Liver (tissue), 9 donors: ENCODE measurements around the gene NTM. TPM values are rescaled to one million over a fixed set of nuclear protein-coding genes. Genes with fewer than 3 reads are reported as not detected.

Experiments used
- DNase-seq: peaks from one replicate; pipeline ENCODE4 v3.0.0-alpha.2; 2017; ENCODE audit warnings: low spot score
- H3K27ac ChIP-seq, 2 donors: one replicate each; pipeline ENCODE4 v1.7.0; 2013; ENCODE audit warnings: inconsistent platforms in 2 of 2, low read length in 2 of 2, control low read depth in 1 of 2, low read depth in 1 of 2, mild to moderate bottlenecking in 1 of 2
- H3K27me3 ChIP-seq, 4 donors: one replicate each; pipeline versions ENCODE4 v1.6.1 to v1.7.0; 2013; ENCODE audit warnings: low read length in 3 of 4, inconsistent platforms in 1 of 4, mild to moderate bottlenecking in 1 of 4, moderate library complexity in 1 of 4; ENCODE audit not compliant: control insufficient read depth in 4 of 4, insufficient read depth in 4 of 4
- H3K36me3 ChIP-seq, 4 donors: one replicate each; pipeline versions ENCODE4 v1.6.1 to v1.7.0; 2013; ENCODE audit warnings: low read length in 3 of 4, mild to moderate bottlenecking in 3 of 4, low read depth in 1 of 4, moderate library complexity in 1 of 4; ENCODE audit not compliant: control insufficient read depth in 4 of 4, insufficient read depth in 3 of 4
- H3K4me1 ChIP-seq, 4 donors: one replicate each; pipeline versions ENCODE4 v1.6.1 to v1.7.0; 2013; ENCODE audit warnings: low read length in 3 of 4, mild to moderate bottlenecking in 3 of 4, moderate library complexity in 1 of 4; ENCODE audit not compliant: control insufficient read depth in 4 of 4, insufficient read depth in 4 of 4
- H3K4me3 ChIP-seq, 3 donors: one replicate each; pipeline versions ENCODE4 v1.6.1 to v1.7.0; 2013; ENCODE audit warnings: low read length in 3 of 3, control low read depth in 1 of 3, low read depth in 1 of 3, mild to moderate bottlenecking in 1 of 3
- H3K9ac ChIP-seq, 2 donors: one replicate each; pipeline ENCODE4 v1.7.0; 2013; ENCODE audit warnings: low read length in 2 of 2, mild to moderate bottlenecking in 2 of 2, moderate library complexity in 2 of 2, control low read depth in 1 of 2, low read depth in 1 of 2
- H3K9me3 ChIP-seq, 4 donors: one replicate each; pipeline versions ENCODE4 v1.6.1 to v1.7.0; 2013; ENCODE audit warnings: low read length in 3 of 4; ENCODE audit not compliant: control insufficient read depth in 4 of 4
- FOXA1 ChIP-seq: IDR thresholded peaks from 2 replicates; pipeline ENCODE4 v1.6.1; 2016; ENCODE audit warnings: antibody characterized with exemption
- HNF4A ChIP-seq, 2 donors: conservative IDR thresholded peaks; 2 replicates each; pipeline ENCODE4 v1.6.1; 2016; ENCODE audit warnings: antibody characterized with exemption in 2 of 2, mild to moderate bottlenecking in 2 of 2
- HNF4G ChIP-seq: IDR thresholded peaks from 2 replicates; pipeline ENCODE4 v1.6.1; 2016; ENCODE audit warnings: antibody characterized with exemption
- RAD21 ChIP-seq, 2 donors: IDR thresholded peaks; 2 replicates each; pipeline ENCODE4 v1.6.1; 2016; ENCODE audit warnings: antibody characterized with exemption in 2 of 2, mild to moderate bottlenecking in 2 of 2
- SP1 ChIP-seq: IDR thresholded peaks from 2 replicates; pipeline ENCODE4 v1.6.1; 2018; ENCODE audit warnings: antibody characterized with exemption, mild to moderate bottlenecking
- TAF1 ChIP-seq: conservative IDR thresholded peaks from 2 replicates; pipeline ENCODE4 v1.6.1; 2016; ENCODE audit warnings: antibody characterized with exemption, mild to moderate bottlenecking
- YY1 ChIP-seq: IDR thresholded peaks from 2 replicates; pipeline ENCODE4 v1.6.1; 2016; ENCODE audit warnings: antibody characterized with exemption, mild to moderate bottlenecking
- WGBS: extraction: QIAGEN DNeasy Blood & Tissue Kit; methylation state at CpG from one replicate; pipeline ENCODE4 v1.1.7; 2013; 5-methylcytosine and 5-hydroxymethylcytosine counted together
- polyA plus RNA-seq, 2 donors: library from polyadenylated mRNA; stranded (reverse) in 1 of 2; unstranded in 1 of 2; fragments of 200-250 nt in 1 of 2; fragments of >200 nt in 1 of 2; fragmentation: Nextera tagmentation in 1 of 2; extraction: Ambion mirVana in 1 of 2; gene quantifications; one replicate each; pipeline versions ENCODE4 v1.2.1 to v1.2.3, GENCODE V29; 2013 to 2015
- total RNA-seq, 2 donors: library from RNA; depleted of rRNA; stranded (reverse); fragments of >200 nt; gene quantifications; one replicate each; pipeline ENCODE4 v1.2.3, GENCODE V29; 2014
- TF ChIP-seq, protein P1 (sequence below): IDR thresholded peaks from 2 replicates; pipeline ENCODE4 v1.6.1; 2016; ENCODE audit warnings: antibody characterized with exemption, mild to moderate bottlenecking
- TF ChIP-seq, protein P2 (sequence below): fragments of 150-350 bp; IDR thresholded peaks from 2 replicates; pipeline ENCODE4 v1.5.1; 2017; ENCODE audit warnings: improper control_type of control experiment, low read depth, low read length; ENCODE audit not compliant: missing input control
- donor health status: healthy.
- donor health status: healthy.
- donor health status: healthy.
- donor health status: healthy.
- donor health status: healthy.

The NTM gene
- total and polyA plus RNA-seq, 4 donors, result 0.08 to 1.1 (median 0.08) TPM; not detected in 1

DNA sequence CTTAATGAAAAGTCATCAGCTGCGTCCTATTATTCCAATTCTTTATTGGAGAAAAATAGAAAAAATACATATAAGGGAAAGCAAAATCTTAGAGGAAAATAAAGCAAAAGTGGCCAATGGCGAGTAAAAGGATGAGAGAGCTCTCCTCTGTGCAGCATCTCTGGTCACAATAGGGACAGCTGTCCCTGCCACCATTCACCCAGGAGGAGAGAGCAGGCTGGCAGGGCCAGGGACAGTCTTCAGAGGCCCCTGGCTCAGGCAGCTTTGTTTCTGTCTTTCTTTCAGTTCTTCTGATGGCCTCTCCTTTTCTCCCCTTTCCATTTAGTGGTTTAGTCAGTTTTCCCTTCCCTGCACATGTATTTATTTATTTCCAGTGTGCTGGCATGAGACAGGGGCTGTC lies 941.3 kb downstream of the NTM start (continued):
- TF ChIP-seq, protein P1, sequence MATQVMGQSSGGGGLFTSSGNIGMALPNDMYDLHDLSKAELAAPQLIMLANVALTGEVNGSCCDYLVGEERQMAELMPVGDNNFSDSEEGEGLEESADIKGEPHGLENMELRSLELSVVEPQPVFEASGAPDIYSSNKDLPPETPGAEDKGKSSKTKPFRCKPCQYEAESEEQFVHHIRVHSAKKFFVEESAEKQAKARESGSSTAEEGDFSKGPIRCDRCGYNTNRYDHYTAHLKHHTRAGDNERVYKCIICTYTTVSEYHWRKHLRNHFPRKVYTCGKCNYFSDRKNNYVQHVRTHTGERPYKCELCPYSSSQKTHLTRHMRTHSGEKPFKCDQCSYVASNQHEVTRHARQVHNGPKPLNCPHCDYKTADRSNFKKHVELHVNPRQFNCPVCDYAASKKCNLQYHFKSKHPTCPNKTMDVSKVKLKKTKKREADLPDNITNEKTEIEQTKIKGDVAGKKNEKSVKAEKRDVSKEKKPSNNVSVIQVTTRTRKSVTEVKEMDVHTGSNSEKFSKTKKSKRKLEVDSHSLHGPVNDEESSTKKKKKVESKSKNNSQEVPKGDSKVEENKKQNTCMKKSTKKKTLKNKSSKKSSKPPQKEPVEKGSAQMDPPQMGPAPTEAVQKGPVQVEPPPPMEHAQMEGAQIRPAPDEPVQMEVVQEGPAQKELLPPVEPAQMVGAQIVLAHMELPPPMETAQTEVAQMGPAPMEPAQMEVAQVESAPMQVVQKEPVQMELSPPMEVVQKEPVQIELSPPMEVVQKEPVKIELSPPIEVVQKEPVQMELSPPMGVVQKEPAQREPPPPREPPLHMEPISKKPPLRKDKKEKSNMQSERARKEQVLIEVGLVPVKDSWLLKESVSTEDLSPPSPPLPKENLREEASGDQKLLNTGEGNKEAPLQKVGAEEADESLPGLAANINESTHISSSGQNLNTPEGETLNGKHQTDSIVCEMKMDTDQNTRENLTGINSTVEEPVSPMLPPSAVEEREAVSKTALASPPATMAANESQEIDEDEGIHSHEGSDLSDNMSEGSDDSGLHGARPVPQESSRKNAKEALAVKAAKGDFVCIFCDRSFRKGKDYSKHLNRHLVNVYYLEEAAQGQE, result no peak
- no peak for TF ChIP-seq HNF4A (conservative IDR thresholded peaks at IDR 0.05)

DNA sequence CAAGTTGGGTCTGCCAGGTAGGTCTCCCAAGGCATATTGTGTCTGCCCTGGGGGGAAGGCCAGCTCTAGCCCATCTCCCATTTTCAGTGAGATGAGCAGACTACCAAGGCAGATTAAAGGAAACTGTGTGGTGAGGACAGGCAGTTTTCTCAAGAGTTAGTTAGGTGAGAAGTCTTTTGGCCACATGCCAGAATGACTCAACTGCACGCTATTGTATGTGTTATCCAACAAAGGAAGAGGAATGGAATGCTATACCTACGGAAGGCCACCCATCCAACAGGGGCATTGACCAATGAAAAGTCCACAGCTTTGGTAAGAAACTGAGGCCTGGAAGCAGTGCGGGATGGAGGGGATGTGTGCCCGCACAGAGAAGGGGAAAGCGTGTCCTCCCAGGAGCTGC lies 941.7 kb downstream of the NTM start:
- no peak overlapping the region for H3K9ac ChIP-seq
- DNase-seq, result no peak
- no peak overlapping the region for H3K4me3 ChIP-seq
- no peak for TF ChIP-seq RAD21 (IDR thresholded peaks at IDR 0.05)
- TF ChIP-seq HNF4G, result no peak
- TF ChIP-seq FOXA1, result no peak
- TF ChIP-seq TAF1, result no peak
- TF ChIP-seq, protein P1, result no peak
- no peaks in the 10 kb centered on the region for H3K4me1 ChIP-seq
- H3K9me3 ChIP-seq, result no peaks in the 10 kb centered on the region
- no peaks in the 10 kb centered on the region for H3K36me3 ChIP-seq
- no peak overlapping the region for H3K27ac ChIP-seq
- 92% methylated on average over 5 of the region's 5 CpGs for WGBS
- H3K27me3 ChIP-seq, result no peaks in the 10 kb centered on the region

DNA sequence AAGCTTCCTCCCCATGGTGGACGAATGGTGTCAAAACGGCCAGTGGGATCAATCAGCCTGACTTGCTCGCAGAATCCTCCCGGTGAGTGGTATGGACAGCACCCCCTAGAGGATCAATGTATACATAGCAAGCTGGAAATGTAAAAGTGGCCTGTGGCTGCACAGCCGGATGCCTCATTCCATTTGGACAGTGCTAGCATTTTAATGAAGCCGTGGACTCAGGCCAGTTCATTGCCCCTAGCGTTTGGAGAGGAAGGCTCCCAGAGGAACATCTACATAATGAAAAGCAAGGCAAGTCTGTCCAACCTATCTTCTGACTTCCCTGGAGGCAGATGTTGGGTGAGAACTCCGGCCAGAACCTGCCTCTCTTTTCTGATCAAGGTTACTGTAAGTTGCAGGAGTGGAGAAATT lies 942.3 kb downstream of the NTM start:
- Histone ChIP-seq H3K4me1 (no peaks in the 10 kb centered on the region), H3K27me3 (no peaks in the 10 kb centered on the region), H3K4me3 (no peak overlapping the region), H3K36me3 (no peaks in the 10 kb centered on the region), H3K9ac (no peak overlapping the region), H3K9me3 (no peaks in the 10 kb centered on the region), H3K27ac (no peak overlapping the region)
- no peak for DNase-seq
- 25% methylated on average over 8 of the region's 8 CpGs for WGBS
- no peak for TF ChIP-seq FOXA1
- TF ChIP-seq, protein P2, sequence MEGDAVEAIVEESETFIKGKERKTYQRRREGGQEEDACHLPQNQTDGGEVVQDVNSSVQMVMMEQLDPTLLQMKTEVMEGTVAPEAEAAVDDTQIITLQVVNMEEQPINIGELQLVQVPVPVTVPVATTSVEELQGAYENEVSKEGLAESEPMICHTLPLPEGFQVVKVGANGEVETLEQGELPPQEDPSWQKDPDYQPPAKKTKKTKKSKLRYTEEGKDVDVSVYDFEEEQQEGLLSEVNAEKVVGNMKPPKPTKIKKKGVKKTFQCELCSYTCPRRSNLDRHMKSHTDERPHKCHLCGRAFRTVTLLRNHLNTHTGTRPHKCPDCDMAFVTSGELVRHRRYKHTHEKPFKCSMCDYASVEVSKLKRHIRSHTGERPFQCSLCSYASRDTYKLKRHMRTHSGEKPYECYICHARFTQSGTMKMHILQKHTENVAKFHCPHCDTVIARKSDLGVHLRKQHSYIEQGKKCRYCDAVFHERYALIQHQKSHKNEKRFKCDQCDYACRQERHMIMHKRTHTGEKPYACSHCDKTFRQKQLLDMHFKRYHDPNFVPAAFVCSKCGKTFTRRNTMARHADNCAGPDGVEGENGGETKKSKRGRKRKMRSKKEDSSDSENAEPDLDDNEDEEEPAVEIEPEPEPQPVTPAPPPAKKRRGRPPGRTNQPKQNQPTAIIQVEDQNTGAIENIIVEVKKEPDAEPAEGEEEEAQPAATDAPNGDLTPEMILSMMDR, result peak; percentile 29
- TF ChIP-seq SP1, result no peak
- no peak for TF ChIP-seq YY1
- TF ChIP-seq RAD21 (IDR thresholded peaks at IDR 0.05), result peak; percentile 42 to 64
